GM21447 (cell line): ENCODE data around the gene TANGO2.

ENCODE experiments used
- ATAC-seq: cut with Tn5 transposase; IDR thresholded peaks from one replicate; pipeline ENCODE4 v1.9.1; 2021; ENCODE audit not compliant: unreplicated experiment

The TANGO2 gene

DNA sequence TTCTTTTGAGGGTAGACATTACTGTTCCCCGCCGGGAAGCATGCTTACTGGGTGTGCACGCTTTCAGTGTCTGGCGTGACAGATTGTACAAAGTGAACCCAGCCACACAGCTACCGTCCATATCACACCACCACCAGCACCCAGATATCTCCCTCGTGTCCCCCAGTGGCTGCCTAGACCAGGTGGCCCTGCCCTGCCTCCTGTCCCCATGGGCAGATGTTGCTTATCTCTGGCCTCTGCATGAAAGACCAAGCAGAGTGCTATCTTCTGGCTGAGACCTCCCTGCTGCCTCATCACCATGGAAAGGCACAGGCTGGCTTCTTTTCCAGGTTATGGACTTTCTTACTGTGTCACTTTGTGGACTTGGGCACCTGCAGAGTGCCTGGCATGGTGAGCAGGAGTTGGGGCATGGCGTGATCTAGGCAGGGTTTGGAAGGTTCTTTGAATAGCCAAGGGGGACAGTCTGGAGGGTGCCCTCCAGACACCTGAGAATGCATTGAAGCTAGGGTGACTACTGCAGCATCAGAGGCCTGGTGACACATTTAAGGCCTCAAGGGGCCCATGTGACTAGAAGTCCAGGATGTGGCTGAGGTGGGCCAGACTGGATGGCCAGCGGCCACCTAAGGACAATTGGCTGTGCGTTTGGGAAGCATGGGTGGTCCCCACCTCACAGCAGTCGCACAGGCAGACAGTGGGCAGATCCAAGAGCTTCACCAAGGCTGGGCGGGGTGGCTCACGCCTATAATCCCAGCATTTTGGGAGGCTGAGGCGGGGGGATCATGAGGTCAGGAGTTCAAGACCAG lies 4.7 kb downstream of the TANGO2 start:
- ATAC-seq: no peak

DNA sequence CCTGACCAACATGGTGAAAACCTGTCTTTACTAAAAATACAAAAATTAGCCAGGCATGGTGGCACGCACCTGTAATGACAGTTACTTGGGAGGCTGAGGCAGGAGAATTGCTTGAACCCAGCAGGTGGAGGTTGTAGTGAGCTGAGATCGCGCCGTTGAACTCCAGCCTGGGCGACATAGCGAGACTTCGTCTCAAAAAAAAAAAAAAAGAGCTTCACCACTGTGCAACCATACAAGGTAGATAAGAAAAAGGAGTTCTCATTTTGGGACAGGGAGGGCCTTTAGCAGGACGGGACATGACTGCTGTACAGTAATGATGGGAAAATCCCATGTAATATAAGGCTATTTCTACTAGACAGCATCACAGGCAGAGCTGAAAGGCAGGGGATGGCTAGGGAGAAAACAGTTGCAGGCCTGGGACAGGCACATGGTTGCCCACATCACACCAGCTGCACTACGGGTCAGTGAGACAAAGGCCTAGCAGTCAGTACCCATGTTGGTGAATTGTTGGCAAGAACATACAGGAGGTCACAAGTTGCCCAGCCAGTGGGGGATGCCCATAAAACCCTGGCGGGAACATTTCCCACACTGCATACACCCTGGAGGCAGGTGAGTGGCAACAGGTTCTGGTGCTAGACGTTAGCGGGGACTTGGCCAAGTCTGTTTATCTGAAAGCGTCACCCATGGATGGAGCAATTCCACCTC lies 5.4 kb downstream of the TANGO2 start:
- ATAC-seq: no peak

DNA sequence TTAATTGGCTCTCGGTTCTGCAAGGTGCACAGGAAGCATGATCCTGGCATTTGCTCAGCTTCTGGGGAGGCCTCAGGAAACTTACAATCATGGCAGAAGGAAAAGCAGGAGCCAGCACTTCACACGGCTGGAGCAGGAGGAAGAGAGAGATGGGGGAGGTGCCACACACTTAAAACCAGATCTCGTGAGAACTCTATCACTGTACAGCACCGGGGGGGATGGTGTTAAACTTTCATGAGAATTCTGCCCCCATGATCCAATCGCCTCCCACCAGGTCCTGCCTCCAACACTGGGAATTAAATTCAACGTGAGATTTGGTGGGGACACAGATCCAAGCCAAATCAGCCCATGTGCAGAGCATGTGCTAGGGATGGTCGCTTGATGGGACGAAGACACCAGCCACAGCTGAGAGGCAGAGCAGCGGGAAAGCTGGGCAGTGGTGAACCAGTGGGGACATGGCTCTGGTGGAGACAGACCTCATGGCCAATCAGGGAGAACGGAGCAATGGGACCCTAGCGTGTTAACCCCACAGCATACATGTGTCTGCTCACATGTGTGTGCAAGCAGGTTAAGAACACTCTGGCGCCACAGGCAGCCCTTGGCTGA lies 6.2 kb downstream of the TANGO2 start:
- no peak for ATAC-seq

DNA sequence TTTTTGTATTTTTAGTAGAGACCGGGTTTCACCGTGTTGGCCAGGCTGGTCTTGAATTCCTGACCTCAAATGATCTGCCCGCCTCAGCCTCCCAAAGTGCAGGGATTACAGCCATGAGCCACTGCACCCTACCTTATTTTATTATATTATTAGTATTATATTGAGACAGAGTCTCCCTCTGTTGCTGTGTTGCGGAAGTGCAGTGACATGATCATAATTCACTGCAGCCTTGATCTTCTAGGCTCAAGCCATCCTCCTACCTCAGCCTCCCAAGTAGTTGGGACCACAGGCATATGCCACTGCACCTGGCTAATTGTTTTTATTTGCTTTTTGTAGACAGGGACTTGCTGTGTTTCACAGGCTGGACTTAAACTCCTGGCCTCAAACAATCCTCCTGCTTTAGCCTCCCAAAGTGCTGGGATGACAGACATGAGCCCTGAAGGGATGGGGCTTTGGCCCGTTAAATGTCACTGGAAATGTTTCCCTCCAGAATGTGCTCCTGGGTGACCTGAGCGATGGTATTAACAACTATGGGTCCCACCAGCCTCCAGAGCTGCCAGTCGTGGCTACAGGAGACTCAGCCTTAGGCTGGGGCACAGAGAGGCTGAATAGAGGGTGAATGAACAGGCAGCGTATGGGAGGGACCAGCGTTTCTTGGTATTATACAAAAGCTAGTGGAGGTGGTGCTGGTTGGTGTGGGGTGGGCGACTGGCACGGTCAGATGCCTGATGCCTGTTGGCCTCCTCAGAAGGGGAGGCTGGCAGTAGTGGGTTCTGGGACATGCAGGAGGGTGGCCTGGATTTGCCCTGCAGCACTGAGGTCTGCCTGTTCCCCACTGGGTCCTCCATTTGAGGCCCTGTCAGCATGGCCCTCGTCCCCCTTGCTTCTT lies 7.3 kb downstream of the TANGO2 start:
- ATAC-seq: no peak

DNA sequence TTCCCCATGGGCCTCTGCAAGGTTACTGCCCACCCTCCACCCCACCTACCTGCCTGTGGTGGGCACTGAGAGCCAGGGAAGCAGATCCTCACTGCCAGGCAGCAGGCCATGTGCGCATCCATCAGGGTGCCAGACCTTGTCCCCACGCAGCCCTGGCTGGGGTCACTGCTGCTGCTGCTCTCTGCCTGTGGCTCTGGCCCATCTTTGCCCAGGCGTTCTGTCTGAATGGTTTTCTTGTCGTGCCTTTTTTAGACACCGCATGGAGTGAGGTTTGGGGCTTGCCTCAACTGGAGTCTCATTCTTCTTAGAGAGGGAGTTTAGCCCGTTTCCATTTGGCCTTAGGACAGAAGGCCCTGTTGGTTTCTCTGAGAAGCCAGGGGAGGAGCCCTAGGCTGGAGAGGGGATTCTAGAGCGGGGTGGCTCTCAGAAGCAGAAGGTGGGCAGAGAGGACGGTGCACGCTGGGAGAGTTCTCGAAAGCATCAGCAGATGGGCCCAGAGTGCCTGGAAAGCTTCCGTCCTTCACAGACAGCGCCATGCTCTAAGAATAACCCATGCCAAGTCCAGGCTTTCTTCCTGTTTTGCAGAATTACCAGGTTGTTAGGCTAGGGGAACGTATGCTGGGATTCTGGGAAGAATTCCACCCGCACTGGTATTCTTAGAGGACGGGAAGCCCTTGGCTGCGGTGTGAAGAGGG lies 8.1 kb downstream of the TANGO2 start:
- ATAC-seq: no peak

DNA sequence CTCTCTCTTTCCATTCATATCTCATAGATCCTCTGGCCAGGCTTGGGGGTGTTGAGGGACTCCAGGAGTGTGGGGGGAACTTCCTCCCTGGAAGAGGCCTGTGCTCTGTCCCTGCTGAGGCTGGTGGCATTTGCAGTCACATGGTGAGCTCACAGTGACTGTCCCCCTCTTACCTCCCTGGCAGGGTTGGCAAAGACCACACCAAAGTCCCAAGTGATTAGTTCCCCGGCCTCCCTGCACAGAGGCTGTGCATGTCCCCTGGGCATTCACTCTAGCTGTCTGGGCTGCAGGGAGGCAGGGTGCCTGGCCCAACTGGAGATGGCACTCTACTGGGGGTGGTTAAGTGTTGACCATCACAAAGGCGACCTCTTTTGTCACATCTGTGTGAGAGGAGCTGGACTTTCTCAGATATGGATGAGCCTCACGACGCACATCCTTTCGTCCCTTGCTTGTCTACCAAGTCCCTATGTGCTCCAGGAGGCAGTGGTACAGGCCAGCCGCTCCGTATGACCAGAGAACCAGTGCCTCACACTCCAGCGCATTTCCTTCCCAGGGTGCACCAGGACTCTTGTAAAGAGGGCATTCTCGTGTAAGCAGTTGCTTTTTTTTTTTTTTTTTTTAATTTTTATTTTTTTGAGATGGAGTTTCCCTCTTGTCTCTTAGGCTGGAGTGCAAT lies 8.8 kb downstream of the TANGO2 start:
- no peak for ATAC-seq

DNA sequence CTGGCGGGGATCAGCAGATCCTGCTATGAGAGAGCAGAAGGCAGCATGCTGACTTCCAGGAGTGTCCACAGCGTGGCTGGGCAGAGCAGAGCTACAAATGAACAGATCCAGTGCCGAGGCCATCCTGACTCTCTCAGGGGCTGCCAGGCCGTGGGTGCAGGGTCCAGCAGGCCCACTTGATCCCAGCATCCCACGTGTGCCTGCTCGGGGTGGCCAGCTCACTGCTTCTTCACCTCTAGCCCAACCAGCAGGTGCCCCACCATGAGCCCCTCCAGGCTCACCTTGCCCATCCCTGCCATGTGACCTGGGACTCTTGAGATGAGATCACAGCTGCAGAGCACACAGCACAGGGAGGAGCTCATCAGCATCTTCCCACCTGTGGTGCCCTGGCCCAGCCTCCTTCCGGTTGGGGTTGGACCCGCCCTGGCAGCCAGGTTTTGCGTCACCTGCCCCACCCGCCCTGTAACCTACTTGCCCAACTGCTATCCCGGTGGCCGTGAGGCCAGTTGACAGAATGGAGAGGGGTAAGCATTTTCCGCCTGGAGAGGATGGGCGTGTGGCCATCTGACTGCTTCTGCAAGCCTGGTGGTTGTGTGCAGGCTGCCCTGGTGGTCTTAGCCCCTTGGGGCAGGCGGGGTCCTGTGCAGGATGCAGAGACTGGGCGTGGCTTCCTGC lies 11.0 kb downstream of the TANGO2 start:
- no peak for ATAC-seq

DNA sequence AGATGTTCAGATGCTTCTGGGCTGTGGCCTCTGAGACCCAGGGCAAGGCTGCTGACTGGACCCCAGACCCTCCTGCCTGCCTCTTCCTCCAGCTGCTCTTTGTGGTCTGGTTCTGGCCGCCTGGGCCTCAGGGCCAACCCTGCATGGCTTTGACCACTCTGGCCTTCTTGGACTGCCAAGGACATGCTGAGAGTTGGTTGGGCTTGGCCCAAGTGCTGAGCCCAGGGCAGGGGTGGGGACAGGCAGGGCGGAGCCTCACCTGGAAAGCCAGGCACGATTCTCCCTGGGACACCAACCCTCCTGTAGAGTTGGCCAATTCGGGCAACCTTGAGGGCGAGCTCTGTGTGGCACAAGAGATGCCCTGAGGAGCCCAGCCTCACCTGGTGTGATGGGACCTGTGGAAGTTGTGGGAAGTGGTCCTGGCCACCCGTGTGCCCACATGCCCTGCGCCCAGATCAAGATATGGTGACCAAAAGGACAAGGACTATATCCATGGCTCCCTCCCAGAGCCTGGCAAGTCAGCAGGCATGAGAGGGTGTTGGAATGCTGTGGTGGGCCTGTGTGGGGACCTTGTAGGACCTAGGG lies 11.6 kb downstream of the TANGO2 start:
- no peak for ATAC-seq

DNA sequence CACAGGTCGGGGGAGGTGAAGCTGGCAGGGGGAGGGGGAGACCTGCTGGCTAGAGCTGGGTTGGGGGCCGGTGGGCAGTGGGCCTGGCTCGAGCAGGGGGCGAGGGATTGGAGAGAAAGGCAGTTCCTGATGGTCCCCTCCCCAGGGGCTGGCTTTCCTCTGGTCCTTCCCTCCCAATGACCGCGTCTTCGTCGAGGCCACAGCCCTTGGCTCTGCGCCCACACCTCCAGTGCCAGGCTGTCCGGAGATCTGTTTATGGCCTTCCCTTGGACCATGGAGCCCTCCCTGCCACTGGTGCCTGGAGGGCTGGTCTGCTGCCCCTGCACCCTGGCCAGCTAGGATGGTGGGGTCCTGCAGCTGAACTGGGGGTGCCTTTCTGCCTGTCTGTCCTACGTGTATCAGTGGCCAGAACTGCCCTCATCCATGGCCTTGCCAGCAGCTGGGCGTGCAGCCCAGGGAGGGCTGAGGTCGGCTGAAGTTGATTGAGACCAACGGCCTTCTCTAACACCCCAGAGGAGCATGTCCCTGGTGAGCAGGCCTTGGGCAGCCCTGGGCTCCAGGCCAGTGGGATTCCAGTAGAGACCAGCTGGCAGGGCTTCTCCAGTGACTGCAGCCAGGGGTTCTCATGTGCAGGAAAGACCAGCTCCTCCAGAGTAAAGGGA lies 12.3 kb downstream of the TANGO2 start:
- no peak for ATAC-seq

DNA sequence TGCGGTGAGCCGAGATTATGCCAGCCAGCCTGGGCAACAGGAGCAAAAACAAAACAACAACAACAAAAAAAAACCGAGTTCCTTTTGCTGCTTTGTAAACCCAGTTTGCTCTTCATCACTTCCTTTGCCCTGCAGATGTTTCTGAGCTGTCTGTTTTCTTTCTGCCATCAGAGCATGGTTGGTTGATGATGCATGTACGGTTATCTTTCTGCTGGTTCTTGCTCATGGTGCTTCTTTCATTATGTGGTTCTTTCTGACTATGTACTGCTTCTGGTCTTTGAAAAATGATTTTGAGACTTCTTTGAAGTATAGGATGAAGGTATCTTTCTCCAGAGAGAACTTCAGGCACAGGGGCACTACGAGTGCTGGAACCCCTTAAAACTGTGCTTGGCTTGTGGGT lies 13.2 kb downstream of the TANGO2 start:
- no peak for ATAC-seq

DNA sequence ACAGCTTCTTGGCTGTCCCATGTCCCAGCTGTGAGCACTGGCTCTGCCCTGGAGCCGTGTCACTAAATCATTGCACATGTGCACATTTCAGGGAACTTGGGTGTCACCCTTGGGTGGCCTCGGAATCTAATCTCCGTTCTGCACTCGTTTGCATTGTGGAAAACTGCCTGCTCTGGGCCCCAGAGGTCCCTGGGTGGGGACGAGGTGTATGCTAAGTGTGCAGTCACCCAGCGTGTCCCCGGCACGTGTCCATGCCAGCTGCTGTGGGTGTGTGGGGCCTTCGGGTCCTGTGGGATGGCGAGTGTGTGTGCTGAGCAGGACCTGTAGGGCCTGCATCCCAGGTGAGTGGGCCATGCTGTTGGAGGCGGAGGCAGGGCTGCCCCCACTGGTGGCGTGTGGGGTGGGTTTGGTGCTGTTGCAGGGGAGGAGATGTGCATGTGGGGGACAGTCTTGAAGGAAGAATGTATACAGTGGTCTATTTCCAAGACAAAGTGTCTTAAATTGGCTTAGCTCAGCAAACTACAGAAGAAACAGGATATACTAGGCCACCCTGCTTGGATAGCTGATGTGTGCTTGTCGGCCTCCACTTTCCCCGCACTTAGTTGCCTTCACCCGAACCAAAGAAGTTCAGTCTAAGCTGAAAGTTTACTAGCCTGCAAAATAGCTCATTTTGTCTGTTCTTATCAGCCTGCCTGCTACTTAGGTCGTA lies 14.6 kb downstream of the TANGO2 start:
- no peak for ATAC-seq

DNA sequence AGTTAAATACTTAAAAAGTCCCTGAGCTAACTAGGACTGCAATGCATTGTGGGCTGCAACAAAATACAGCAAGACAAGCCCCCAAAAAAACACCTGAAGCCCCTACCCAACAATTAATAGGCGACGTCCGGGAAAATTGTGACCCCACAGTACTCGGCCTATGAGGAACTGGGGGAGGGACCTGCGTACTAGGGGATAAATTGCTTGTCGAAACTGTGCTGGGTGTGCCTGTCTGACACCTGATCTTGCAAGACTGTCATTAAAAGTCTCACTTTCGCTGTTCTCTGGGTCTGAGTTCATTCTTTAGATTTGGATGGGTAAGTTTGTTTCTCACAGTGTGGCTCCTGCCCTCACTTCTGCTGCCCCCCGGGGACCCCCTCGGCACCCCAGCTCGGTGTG lies 15.2 kb downstream of the TANGO2 start:
- ATAC-seq: no peak

DNA sequence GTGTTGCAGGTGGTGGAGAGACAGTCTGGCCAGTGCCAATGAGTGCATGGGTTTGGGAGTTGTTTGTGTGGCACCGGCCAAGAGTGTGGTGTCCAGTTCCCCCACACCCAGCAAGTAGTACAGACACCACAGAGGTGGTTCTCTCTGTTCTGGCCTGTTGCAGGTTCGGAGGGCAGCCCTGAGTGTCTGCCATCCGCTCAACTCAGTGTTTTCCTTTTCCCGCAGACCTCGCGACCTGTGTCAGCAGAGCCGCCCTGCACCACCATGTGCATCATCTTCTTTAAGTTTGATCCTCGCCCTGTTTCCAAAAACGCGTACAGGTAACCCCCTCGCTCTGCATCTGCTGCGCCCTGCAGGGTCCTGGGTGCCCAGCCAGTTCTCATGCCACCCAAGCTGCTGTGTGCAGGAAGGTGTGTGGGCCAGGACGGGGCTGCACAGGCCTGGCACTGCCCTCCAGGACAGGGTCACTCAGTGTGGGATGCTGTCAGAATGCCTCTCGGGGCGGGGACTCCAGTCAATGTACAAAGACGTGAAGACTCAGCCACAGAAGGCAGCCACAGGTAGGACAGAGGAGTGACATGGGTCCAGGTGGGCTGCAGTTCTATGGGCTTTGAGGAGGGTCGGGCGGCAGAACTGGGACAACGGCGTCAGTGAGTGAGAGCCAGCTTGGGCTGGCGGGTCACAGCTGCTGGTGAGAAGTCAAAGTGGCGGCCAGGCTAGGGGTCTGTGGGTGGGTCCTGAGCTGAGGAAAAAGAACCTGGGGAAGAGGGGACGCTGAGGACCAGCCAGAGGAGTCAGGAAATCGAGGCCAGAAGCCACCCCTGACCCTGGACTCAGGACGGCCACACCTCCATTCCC lies 15.9 kb downstream of the TANGO2 start:
- ATAC-seq: no peak

DNA sequence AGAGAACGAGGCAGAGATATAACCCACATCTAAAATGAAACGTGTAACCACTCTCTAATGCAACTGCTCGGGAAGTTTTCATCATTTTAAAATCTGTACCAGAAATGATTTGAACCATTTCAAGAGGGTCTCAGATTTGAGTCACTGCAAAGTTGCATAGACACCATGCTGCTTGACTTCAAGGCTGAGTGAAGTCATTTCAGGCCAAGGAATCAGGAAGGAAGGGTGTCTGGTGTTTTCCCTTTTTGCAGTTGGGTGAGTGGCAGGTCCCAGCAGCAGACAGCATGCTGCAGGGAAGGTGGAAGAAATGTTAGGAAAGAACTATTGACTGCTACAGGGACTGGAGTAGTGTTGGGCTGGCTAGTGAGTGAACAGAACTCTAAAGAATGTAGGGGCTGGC lies 16.5 kb downstream of the TANGO2 start:
- ATAC-seq: no peak

DNA sequence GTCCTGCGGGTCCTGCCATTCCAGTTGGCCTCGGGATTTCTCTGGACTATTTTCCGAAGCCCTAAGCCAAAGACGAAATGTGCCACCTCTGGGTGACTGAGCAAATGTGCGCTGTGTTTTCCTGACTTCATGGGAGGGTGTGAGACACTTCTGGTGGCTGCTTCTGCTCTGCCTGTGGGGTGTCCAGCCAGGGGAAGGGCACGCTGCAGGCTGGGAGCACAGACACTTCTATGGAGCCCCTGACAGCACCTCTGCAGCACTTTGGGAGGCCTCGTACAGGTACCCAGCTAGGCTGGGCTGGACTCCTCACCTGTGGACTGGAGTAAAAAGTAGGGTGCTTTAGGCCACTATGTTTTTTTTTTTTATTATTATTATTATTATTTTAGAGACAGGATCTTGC lies 17.7 kb downstream of the TANGO2 start:
- no peak for ATAC-seq

DNA sequence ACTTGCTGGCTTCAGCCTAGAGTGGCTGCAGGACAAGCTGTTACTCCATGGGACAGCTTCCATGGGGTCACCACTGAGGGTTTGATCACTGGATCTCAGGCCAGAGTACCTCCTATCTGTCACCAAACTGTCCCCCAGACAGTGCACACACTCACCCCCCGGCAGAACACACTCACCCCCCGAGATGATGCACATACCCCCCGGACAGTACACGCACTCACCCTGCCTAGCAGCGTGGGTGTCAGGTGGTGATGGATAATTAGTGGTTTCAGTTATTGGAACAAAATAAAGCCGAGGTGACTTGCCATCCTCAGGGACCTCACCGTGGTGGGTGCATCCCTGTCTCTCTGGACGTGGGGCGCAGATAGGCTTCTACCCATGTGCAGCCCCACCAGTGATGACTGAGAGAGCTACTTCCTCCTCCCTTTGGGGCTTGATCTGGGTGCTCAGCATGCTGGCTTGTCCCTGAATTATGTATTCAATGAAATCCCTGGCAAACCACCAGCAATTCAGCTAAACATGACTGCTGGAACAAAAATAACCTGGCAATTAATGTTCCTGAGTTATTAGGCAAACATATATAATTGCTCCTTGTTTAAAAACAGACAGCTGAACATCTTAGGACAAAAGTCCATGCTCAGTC lies 18.9 kb downstream of the TANGO2 start:
- ATAC-seq: no peak
